K562 (cell line): ENCODE measurements around the gene CYB5RL. TPM values are rescaled to one million over a fixed set of nuclear protein-coding genes. Genes with fewer than 3 reads are reported as not detected.
A peak's percentile ranks its signal among the peaks of the same experiment; 100 is the strongest.

Experiments
- ATAC-seq: fragments of 200-7000 bp; cut with Tn5 transposase; 3 replicates; pipeline ENCODE4 v1.9.1; 2020; ENCODE audit warnings: moderate library complexity
- BruUV-seq: library from RNA; stranded (reverse); fragments of 400-500 nt; replicated peaks from 2 replicates; lab custom pipeline; 2021; lab: Mats Ljungman, UMichigan
- CTCF ChIA-PET: fragments of 300-600 bp; formaldehyde crosslinking; extraction: SDS; loops from one replicate; lab custom pipeline; 2021; ENCODE audit warnings: low intra/inter-chr PET ratio; lab: Yijun Ruan, JAX
- POLR2A ChIA-PET: fragments of 300-600, 350-650 bp; sonication (Branson Sonifier 250); formaldehyde crosslinking; extraction: SDS; loops from one replicate; lab custom pipeline; 2021; ENCODE audit warnings: antibody characterized with exemption, inconsistent platforms; lab: Yijun Ruan, JAX
- DNase-seq, 4 experiments: peaks; one replicate each; pipeline versions ENCODE4 v3.0.0 to v3.0.0-alpha.2; 2011 to 2018; ENCODE audit warnings: low spot score in 3 of 4, mixed read lengths in 3 of 4; ENCODE audit errors: extremely low read depth in 1 of 4
- FAIRE-seq: peaks from 2 replicates; lab custom pipeline; 2011; peaks lifted over from hg19 to GRCh38; lab: Jason Lieb, UNC
- H2AFZ ChIP-seq: 2 replicates; pipeline ENCODE4 v1.6.0; 2011; ENCODE audit warnings: low read depth, low read length, control low read depth, inconsistent platforms
- H3K27ac ChIP-seq: fragments of 200-600 bp; 3 replicates; pipeline ENCODE4 v1.8.0; 2011; ENCODE audit warnings: low read depth, mild to moderate bottlenecking, control low read depth, inconsistent platforms, low read length, moderate library complexity, mixed read lengths; ENCODE audit errors: extremely low read depth
- H3K27me3 ChIP-seq, 2 experiments: fragments of 300-600 bp in 1 of 2; 2 replicates in 1 of 2; 3 replicates in 1 of 2; pipeline versions ENCODE4 v1.6.0 to v1.8.0; 2011; ENCODE audit warnings: inconsistent platforms in 2 of 2, low read length in 2 of 2, mild to moderate bottlenecking in 1 of 2, mixed read lengths in 1 of 2, moderate library complexity in 1 of 2; ENCODE audit not compliant: control insufficient read depth in 2 of 2, insufficient read depth in 2 of 2
- H3K36me3 ChIP-seq: fragments of 300-600 bp; 3 replicates; pipeline ENCODE4 v1.8.0; 2011; ENCODE audit warnings: mild to moderate bottlenecking, low read length, inconsistent platforms; ENCODE audit not compliant: control insufficient read depth, insufficient read depth
- H3K4me1 ChIP-seq, 2 experiments: fragments of 200-600 bp in 1 of 2; replicated peaks in 1 of 2; 2 replicates in 1 of 2; 3 replicates in 1 of 2; pipeline versions ENCODE4 v1.5.1 to v1.8.0; 2011; ENCODE audit warnings: inconsistent platforms in 2 of 2, low read length in 2 of 2, mild to moderate bottlenecking in 1 of 2, mixed read lengths in 1 of 2, moderate library complexity in 1 of 2; ENCODE audit not compliant: control insufficient read depth in 2 of 2, insufficient read depth in 2 of 2
- H3K4me2 ChIP-seq: 2 replicates; pipeline ENCODE4 v1.6.1; 2011; ENCODE audit warnings: low read length, control low read depth, inconsistent platforms, mixed read lengths; ENCODE audit not compliant: insufficient read depth
- H3K4me3 ChIP-seq: fragments of 200-600 bp; sonication (generic), shearing (Covaris generic); 2 replicates; pipeline ENCODE4 v1.5.1; 2016; ENCODE audit warnings: control low read depth, inconsistent platforms
- H3K79me2 ChIP-seq: fragments of 200-600 bp; 3 replicates; pipeline ENCODE4 v1.8.0; 2011; ENCODE audit warnings: low read length, inconsistent platforms; ENCODE audit not compliant: control insufficient read depth, insufficient read depth
- H3K9ac ChIP-seq, 2 experiments: 2 replicates each; pipeline versions ENCODE4 v1.6.0 to v1.6.1; 2011; ENCODE audit warnings: low read depth in 2 of 2, low read length in 2 of 2, control low read depth in 1 of 2, inconsistent platforms in 1 of 2, mild to moderate bottlenecking in 1 of 2, mixed read lengths in 1 of 2; ENCODE audit not compliant: insufficient read depth in 1 of 2
- H3K9me1 ChIP-seq: one replicate; pipeline ENCODE4 v1.6.0; 2011; ENCODE audit warnings: inconsistent platforms, mild to moderate bottlenecking, low read length, moderate library complexity; ENCODE audit not compliant: control insufficient read depth, insufficient read depth
- H3K9me3 ChIP-seq: replicated peaks from 2 replicates; pipeline ENCODE4 v1.5.1; 2011; ENCODE audit warnings: low read depth, low read length, inconsistent platforms; ENCODE audit not compliant: control insufficient read depth, insufficient read depth
- H4K20me1 ChIP-seq: replicated peaks from 2 replicates; pipeline ENCODE4 v1.6.1; 2011; ENCODE audit warnings: low read length, inconsistent platforms, mixed read lengths; ENCODE audit not compliant: control insufficient read depth, insufficient read depth
- CBFB ChIP-seq: sonication (generic); formaldehyde crosslinking; IDR thresholded peaks from 2 replicates; pipeline ENCODE4 v1.4.0; 2020; ENCODE audit warnings: mild to moderate bottlenecking, missing genetic modification reagents
- CBX1 ChIP-seq: sonication (generic); IDR thresholded peaks from 2 replicates; pipeline ENCODE4 v1.6.1; 2016; ENCODE audit warnings: antibody characterized with exemption, low read depth, mild to moderate bottlenecking
- MED1 ChIP-seq: sonication (generic); formaldehyde crosslinking; IDR thresholded peaks from 2 replicates; pipeline ENCODE4 v1.8.1; 2023; ENCODE audit warnings: missing genetic modification reagents, borderline replicate concordance
- MITF ChIP-seq: IDR thresholded peaks from 2 replicates; pipeline ENCODE4 v1.6.1; 2014; ENCODE audit warnings: antibody characterized with exemption
- NFIC ChIP-seq: fragments of 450-650 bp; IDR thresholded peaks from 2 replicates; pipeline ENCODE4 v1.6.1; 2017; ENCODE audit warnings: mild to moderate bottlenecking, inconsistent platforms
- ZBTB40 ChIP-seq, 2 experiments: fragments of 450-650 bp in 1 of 2; sonication (generic) in 1 of 2; formaldehyde crosslinking in 1 of 2; IDR thresholded peaks; 2 replicates each; pipeline versions ENCODE4 v1.7.1 to v1.9.0; 2016 to 2022; ENCODE audit warnings: inconsistent platforms in 1 of 2, mild to moderate bottlenecking in 1 of 2, missing genetic modification reagents in 1 of 2
- WGBS: fragments of 100-300 bp; shearing (Covaris generic); methylation state at CpG from one replicate; pipeline ENCODE4 v1.1.6; 2016; ENCODE audit warnings: low coverage, mixed read lengths; ENCODE audit not compliant: insufficient coverage; ENCODE audit errors: missing lambda C conversion rate; 5-methylcytosine and 5-hydroxymethylcytosine counted together
- in situ Hi-C: fragments of 300-500 bp; cut with MboI; formaldehyde crosslinking; loops from 4 replicates; pipeline ENCODE4 v1.15.0; 2018; ENCODE audit warnings: inconsistent platforms, mixed read lengths
- intact Hi-C: fragments of 100-400 bp; cut with micrococcal nuclease; formaldehyde crosslinking; loops from 2 replicates; pipeline ENCODE4 v1.14.2; 2022
- polyA plus RNA-seq, 8 experiments: library from polyadenylated mRNA; depleted of rRNA in 4 of 8; stranded (reverse) in 5 of 8; unstranded in 3 of 8; fragments of >200 nt; fragmentation: Nextera tagmentation in 2 of 8; fragmentation: Illumina TruSeq in 1 of 8; extraction: Ambion mirVana in 2 of 8; extraction: Trizol in 1 of 8; gene quantifications; 2 replicates each; pipeline versions ENCODE4 v1.2.1 to v1.2.3, GENCODE V29; 2011 to 2014; ENCODE audit warnings: inconsistent platforms in 1 of 8, missing spikeins in 1 of 8
- total RNA-seq, 7 experiments: library from RNA; depleted of rRNA in 6 of 7; stranded (reverse); fragments of >200 nt in 6 of 7; fragmentation: Illumina TruSeq in 2 of 7; extraction: Trizol in 2 of 7; gene quantifications; 2 replicates each; pipeline versions ENCODE4 v1.2.1 to v1.2.3, GENCODE V29; 2011 to 2021; ENCODE audit warnings: low replicate concordance in 1 of 7
- TF ChIP-seq, protein P1 (sequence below): fragments of 450-650 bp; formaldehyde crosslinking; IDR thresholded peaks from 2 replicates; pipeline ENCODE4 v1.4.0; 2022; ENCODE audit warnings: mild to moderate bottlenecking, moderate library complexity

Gene CYB5RL
- total and polyA plus RNA-seq, 9 of the 15 experiments (the other 6 are each of a cell fraction or from before 2014, with no cell fraction given) = 7.9 to 18.0 (median 11.2) TPM

GRCh38 chr1:54230507-54231339, 30.9 kb upstream of the CYB5RL start:
- no peak overlapping the region for H3K4me2 ChIP-seq
- H3K4me3 ChIP-seq = no peak overlapping the region
- no TSS peak for BruUV-seq
- ATAC-seq (peak; percentile 44), FAIRE-seq (peak; percentile 77), DNase-seq (peak in 1 of 4 experiments; percentile 31)
- ChIA-PET POLR2A (interaction anchor here (0.6 to 2.8 kb wide), 3 partner anchors 9 to 258 kb away, joined by 3 to 21 read pairs (median 4); no protein-coding TSS in a partner anchor), CTCF (no interaction called here)
- in situ Hi-C loops = no loop called here
- 25% methylated on average over 15 of the region's 15 CpGs for WGBS
- no peak overlapping the region for H3K9ac ChIP-seq
- no peaks in the 10 kb centered on the region for H3K27me3 ChIP-seq
- H3K9me1 ChIP-seq = no peaks in the 10 kb centered on the region
- intact Hi-C loops = no loop called here
- H3K4me1 ChIP-seq = peaks cover 27 to 31% of the 10 kb centered on the region in 2 experiments
- H2AFZ ChIP-seq = no peak overlapping the region
- no peaks in the 10 kb centered on the region for H3K79me2 ChIP-seq
- peak overlapping the region; percentile 56; the same call in 2 of the 3 replicates for H3K27ac ChIP-seq
- H3K36me3 ChIP-seq = peaks cover 37% of the 10 kb centered on the region
- no peaks in the 10 kb centered on the region for H3K9me3 ChIP-seq
- peaks cover 11% of the 10 kb centered on the region for H4K20me1 ChIP-seq
- TF ChIP-seq CBFB (CRISPR knock-in tag) (no peak), ZBTB40 (IDR thresholded peaks at IDR 0.05) (no peak), ZBTB40 (CRISPR knock-in tag; IDR thresholded peaks at IDR 0.05) (no peak), MITF (no peak), CBX1 (no peak), MED1 (no peak), NFIC (no peak)
- TF ChIP-seq, protein P1, sequence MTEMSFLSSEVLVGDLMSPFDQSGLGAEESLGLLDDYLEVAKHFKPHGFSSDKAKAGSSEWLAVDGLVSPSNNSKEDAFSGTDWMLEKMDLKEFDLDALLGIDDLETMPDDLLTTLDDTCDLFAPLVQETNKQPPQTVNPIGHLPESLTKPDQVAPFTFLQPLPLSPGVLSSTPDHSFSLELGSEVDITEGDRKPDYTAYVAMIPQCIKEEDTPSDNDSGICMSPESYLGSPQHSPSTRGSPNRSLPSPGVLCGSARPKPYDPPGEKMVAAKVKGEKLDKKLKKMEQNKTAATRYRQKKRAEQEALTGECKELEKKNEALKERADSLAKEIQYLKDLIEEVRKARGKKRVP (CRISPR knock-in tag) = no peak
